SK-N-SH treated with all-trans-retinoic acid at 6 μM for 48 hours (cell line): ENCODE data around the gene C22orf42.

Source experiments
- CREB5 ChIP-seq: fragments of 250-450 bp; sonication (Bioruptor Pico); IDR thresholded peaks from 2 replicates; pipeline ENCODE4 v1.5.1; 2020; ENCODE audit warnings: low read depth, mild to moderate bottlenecking, moderate library complexity
- ZFP3 ChIP-seq: fragments of 250-450 bp; sonication (Bioruptor Pico); IDR thresholded peaks from 2 replicates; pipeline ENCODE4 v1.5.0; 2020; ENCODE audit warnings: mild to moderate bottlenecking, moderate library complexity
- ZFP30 ChIP-seq: fragments of 450-650 bp; formaldehyde crosslinking; IDR thresholded peaks from 2 replicates; pipeline ENCODE4 v1.5.0; 2022; ENCODE audit warnings: mild to moderate bottlenecking, moderate library complexity

GRCh38 chr22:32119568-32120235, 39.4 kb downstream of the C22orf42 start:
- TF ChIP-seq ZFP30: no peak
- no peak for TF ChIP-seq ZFP3 (CRISPR knock-in tag)
- no peak for TF ChIP-seq CREB5 (CRISPR knock-in tag)
